ENCODE results near the gene ACAP1.

The ACAP1 gene

DNA sequence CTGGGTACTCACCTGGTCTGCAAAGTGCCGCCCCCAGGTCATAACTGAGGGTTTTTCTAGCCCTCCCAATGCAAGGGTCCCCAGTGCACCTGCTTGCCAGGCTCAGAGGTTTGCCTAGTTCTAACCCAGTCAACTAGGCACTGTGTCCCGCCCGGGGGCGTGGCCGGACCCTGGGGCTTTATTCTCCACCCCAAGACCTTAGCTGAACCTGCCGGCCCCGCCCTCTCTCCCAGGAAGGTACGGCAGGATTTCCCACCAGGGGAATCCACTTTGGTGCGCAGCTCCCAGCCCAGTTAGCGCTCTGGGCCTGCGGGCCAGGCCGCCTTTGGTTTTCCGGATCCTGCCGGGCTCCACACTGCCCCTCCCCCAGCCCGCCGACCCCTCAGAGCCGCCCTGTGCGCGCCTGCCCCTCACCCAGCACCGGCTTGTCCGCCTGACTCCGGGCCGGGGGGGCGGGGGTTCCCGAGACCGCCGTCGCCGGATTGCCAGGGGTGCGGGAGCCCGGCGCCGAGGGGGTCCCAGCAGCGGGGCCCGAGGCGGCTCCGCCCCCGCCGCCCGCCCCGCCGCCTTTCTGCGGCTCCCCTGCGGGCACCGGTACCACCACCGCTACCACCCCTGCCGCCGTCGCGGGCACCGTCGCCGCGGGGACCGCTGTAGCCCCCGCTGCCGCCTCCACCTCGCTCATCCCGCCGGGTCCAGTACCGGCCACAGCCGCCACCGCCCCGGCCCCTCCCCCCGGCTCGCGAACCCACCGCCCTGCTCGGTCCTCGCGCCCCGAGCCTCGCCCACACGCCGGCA lies 42.3 kb upstream of the ACAP1 start:
- 0 out of 2 replicates have a peak overlapping the region, but pooled peaks have one; percentile 56 for H3K27ac ChIP-seq
- TF ChIP-seq, protein P1, sequence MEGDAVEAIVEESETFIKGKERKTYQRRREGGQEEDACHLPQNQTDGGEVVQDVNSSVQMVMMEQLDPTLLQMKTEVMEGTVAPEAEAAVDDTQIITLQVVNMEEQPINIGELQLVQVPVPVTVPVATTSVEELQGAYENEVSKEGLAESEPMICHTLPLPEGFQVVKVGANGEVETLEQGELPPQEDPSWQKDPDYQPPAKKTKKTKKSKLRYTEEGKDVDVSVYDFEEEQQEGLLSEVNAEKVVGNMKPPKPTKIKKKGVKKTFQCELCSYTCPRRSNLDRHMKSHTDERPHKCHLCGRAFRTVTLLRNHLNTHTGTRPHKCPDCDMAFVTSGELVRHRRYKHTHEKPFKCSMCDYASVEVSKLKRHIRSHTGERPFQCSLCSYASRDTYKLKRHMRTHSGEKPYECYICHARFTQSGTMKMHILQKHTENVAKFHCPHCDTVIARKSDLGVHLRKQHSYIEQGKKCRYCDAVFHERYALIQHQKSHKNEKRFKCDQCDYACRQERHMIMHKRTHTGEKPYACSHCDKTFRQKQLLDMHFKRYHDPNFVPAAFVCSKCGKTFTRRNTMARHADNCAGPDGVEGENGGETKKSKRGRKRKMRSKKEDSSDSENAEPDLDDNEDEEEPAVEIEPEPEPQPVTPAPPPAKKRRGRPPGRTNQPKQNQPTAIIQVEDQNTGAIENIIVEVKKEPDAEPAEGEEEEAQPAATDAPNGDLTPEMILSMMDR (conservative IDR thresholded peaks at IDR 0.05), result no peak
- no peak for TF ChIP-seq ZFX (IDR thresholded peaks at IDR 0.05)

DNA sequence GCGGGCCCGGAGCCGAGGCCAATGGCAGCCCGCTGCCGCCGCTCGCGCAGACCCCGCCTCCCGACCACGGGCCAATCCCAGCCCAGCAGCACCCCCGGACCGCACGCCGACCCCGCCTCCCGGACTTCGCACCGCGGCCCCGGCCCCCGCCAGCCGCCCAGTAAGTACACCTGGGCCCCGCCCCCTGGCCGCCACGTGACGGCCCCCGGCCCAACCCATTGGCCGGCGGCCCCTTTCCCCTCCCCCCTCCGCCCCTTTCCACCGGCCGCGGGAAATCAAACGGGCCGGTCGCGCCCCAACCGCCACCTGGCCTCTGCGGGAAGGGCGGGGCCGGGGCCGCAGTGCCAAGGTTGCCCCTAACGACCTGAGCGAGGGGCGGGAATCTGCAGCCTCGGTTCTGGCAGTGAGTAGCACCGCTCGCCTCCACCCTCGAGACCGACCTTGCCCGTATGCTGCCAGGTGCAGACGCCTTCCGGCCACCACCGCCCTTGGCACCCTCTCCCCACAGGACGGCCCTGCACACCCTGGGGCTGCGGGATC lies 41.6 kb upstream of the ACAP1 start, which contains the start of gene YBX2:
YBX2 (minus strand) TSS at position 26 of the 540 bp plus-strand sequence. CDS start 139 bp downstream, outside the sequence.
- peak within 1 kb of the TSS; percentile 56 for H3K27ac ChIP-seq

DNA sequence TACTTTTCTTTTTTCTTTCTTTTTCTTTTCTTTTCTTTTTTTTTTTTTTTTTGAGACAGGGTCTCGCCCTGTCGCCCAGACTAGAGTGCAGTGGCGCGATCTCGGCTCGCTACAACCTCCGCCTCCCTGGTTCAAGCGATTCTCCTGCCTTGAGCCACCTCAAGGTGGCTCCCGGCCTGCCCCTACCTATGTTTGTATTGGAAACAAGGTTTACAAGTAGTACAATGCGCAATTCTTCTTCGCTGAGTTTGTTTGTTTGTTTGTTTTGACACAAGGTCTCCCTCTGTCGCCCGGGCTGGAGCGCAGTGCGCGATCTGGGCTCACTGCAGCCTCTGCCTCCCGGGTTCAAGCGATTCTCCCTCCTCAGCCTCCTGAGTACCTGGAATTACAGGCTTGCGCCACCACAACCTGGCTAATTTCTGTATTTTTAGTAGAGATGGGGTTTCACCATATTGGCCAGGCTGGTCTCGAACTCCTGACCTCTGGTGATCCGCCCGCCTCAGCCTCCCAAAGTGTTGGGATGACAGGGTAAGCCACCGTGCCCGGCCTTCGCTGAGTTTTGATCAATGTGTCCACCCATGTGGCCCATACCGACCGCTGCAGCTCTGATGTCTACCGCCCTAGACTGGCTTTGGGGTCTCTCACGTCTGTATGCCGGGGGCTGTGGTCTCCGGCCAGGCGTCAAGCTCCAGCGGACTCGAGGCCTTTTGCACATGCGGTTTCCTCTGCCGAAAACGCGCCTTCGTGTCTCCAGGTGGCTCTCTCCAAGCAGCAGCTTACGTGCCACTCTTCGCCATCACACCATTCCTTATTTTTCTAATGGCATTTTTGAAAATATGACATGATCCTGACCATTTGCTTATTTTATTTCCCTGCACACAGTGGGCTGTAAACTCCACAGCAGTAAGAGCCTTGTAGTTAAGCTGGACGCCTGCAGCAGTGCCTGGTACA lies 40.8 kb upstream of the ACAP1 start:
- H3K27ac ChIP-seq, result peak overlapping the region; percentile 56
- TF ChIP-seq, protein P1 (conservative IDR thresholded peaks at IDR 0.05), result no peak
- TF ChIP-seq ZFX (IDR thresholded peaks at IDR 0.05), result no peak

More for the DNA sequence above, 41.6 kb upstream of the ACAP1 start, which contains the start of gene YBX2:
- TF ChIP-seq, protein P1 (conservative IDR thresholded peaks at IDR 0.05), result no peak
- TF ChIP-seq ZFX (IDR thresholded peaks at IDR 0.05), result no peak

DNA sequence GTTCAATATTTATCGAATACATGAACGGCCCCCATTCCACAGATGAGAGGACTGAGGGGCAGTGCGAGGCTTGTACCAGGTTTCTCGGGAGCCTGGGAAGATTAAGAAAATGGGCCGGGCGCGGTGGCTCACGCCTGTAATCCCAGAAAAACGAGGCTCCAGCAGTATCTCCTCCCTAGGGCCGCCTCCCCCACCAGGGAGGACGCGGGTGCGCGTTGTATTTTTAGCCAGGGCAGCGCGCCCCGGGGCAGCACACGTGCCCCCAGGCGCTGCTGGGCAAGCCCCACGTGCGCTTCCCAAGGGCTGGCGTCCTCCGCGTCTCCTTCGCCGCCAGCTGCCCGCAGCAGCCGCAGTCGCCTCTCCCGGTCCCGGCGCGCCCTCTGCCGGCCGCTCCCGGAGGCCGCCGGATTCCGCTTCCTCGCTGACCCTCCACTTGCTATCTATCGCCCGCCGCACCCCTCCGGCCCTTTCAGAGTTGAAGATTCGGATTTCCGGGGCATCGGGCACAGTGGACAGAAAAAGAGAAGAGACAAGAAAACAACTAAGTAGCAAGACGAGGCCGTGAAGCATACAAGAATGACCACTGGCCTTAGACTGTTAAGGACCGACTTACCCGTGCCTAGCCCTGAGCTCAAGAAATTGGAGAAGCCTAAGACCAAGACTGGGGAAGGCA lies 40.0 kb upstream of the ACAP1 start:
- no peak for TF ChIP-seq ZFX (IDR thresholded peaks at IDR 0.05)
- TF ChIP-seq, protein P1 (conservative IDR thresholded peaks at IDR 0.05), result peak; percentile 90
- H3K27ac ChIP-seq, result peak overlapping the region; percentile 56

DNA sequence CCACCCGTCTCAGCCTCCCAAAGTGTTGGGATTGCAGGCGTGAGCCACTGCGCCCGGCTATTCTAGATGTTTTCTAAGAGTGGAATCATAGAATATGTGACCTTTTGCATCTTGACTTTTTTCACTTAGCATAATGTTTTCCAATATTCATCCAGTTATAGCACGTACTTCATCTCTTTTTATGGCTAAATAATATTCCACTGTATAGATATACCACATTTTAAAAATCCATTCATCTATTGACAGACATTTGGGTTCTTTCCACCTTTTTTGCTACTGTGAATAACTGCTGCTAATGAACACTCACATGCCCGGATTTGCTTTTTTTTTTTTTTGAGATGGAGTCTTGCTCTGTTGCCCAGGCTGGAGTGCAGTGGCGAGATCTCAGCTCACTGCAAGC lies 32.1 kb upstream of the ACAP1 start:
- no peak overlapping the region for H3K27ac ChIP-seq
- TF ChIP-seq ZFX (IDR thresholded peaks at IDR 0.05), result no peak
- TF ChIP-seq, protein P1 (conservative IDR thresholded peaks at IDR 0.05), result no peak

DNA sequence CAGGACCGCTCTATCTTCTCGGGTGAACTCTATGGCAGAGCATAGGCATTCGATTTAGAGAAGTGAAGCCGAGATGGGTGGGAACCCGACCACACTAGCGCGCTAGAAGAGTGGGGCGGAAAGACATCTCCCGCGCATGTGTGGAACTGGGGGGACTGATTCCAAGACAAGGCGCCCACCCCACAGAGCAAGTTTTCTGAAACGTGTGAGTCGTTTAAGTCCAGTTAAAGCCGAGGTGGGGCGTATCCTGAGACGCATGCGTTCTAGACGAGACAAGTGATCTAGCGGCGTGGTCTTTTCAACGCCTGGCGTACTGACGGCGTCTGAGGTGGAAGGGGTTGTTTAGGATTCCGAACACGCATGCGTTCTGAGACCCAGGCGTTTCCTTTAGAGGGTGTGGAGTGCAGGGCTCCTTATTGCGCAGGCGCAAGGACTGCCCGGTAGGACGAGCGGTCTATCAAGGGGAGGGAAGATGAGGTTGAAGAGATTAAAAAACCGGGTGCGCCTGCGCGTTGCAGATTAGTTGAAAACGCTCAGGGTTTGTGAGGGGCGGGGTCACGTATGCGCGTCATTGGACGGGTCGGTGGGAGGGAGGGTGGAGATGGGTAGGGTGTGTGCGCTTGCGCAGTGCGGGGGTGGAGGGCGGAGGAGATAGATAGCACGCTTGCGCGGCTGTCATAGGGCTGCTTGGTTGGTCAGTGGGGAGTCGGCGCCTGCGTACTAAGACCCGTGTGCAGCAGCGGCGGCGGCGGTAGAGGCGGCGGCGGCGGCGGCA lies 29.2 kb upstream of the ACAP1 start, which contains the start of gene EIF5A:
EIF5A (plus strand) TSS at position 718 of the 775 bp plus-strand sequence. CDS start 2,008 bp downstream, outside the sequence.
- TF ChIP-seq, protein P1 (conservative IDR thresholded peaks at IDR 0.05), result no peak
- no peak for TF ChIP-seq ZFX (IDR thresholded peaks at IDR 0.05)
- peak within 1 kb of the TSS; percentile 99 for H3K27ac ChIP-seq
